ENCODE results near the gene INPP5E.

INPP5E gene

GRCh38 chr9:136482046-136482792 lies 42.6 kb upstream of the INPP5E start:
- Histone ChIP-seq H3K27me3 (ENCODE audit: control insufficient read depth in 3 of 3, insufficient read depth in 3 of 3, low read depth in 1 of 3, low read length in 3 of 3) (no peaks in the 10 kb centered on the region), H2BK15ac (ENCODE audit: low read length) (peak overlapping the region; percentile 17), H2AK5ac (ENCODE audit: low read depth, low read length) (peak overlapping the region; percentile 88), H2BK5ac (ENCODE audit: low read length) (no peak overlapping the region), H3K18ac (ENCODE audit: low read length) (peak overlapping the region; percentile 97), H3K36me3 (replicated peaks in 1 of 2; ENCODE audit: control insufficient read depth in 2 of 2, insufficient read depth in 2 of 2, low read length in 2 of 2) (peaks cover 7 to 28% of the 10 kb centered on the region in 2 donors), H3K9ac (ENCODE audit: low read depth, low read length, poor library complexity) (peak overlapping the region; percentile 96), H3K4me1 (ENCODE audit: control insufficient read depth in 2 of 2, insufficient read depth in 1 of 2, low read depth in 1 of 2, low read length in 2 of 2) (peaks cover 10 to 32% of the 10 kb centered on the region in 2 donors), H3K9me3 (replicated peaks in 1 of 2; ENCODE audit: control insufficient read depth in 2 of 2, insufficient read depth in 1 of 2, low read depth in 1 of 2, low read length in 2 of 2) (no peaks in the 10 kb centered on the region), H4K8ac (ENCODE audit: low read depth, low read length) (no peak overlapping the region), H3K14ac (ENCODE audit: low read length) (peak overlapping the region; percentile 76), H3K4ac (ENCODE audit: low read length) (no peak overlapping the region), H3K27ac (replicated peaks; ENCODE audit: low read length) (peak overlapping the region; percentile 64), H4K91ac (ENCODE audit: low read depth, low read length, poor library complexity) (peak overlapping the region; percentile 1), H3K4me3 (ENCODE audit: low read length in 2 of 2) (peak overlapping the region; percentile 96 to 98), H3K23ac (ENCODE audit: low read depth, low read length, poor library complexity) (peak overlapping the region; percentile 89), H3K4me2 (ENCODE audit: insufficient read depth, low read length, poor library complexity, severe bottlenecking) (peak overlapping the region; percentile 71), H3K79me1 (ENCODE audit: low read depth, low read length) (peaks cover 8% of the 10 kb centered on the region), H2AFZ (ENCODE audit: low read length) (peak overlapping the region; percentile 81), H2BK12ac (ENCODE audit: low read length) (no peak overlapping the region), H2BK120ac (ENCODE audit: low read depth, low read length) (peak overlapping the region; percentile 81)
- WGBS, 2 donors (ENCODE audit: extremely low coverage in 2 of 2, insufficient read length in 2 of 2, insufficient replicate concordance in 1 of 2) = no CpG with 5 or more reads among the region's 39 CpGs
- DNase-seq (ENCODE audit: low spot score) = peak; percentile 29

- Histone ChIP-seq H4K91ac (ENCODE audit: low read depth, low read length, poor library complexity) (no peak overlapping the region), H3K18ac (ENCODE audit: low read length) (no peak overlapping the region)
These were observed 41.9 kb upstream of the INPP5E start for GRCh38 chr9:136481558-136481957.

GRCh38 chr9:136476369-136477150 lies 36.9 kb upstream of the INPP5E start:
- no peak overlapping the region for H3K18ac ChIP-seq (ENCODE audit: low read length)
- H2BK5ac ChIP-seq (ENCODE audit: low read length) = no peak overlapping the region
- DNase-seq (ENCODE audit: low spot score) = no peak
- no peak overlapping the region for H4K91ac ChIP-seq (ENCODE audit: low read depth, low read length, poor library complexity)
- H4K8ac ChIP-seq (ENCODE audit: low read depth, low read length) = no peak overlapping the region
- no peak overlapping the region for H3K4ac ChIP-seq (ENCODE audit: low read length)
- H2AK5ac ChIP-seq (ENCODE audit: low read depth, low read length) = no peak overlapping the region
- H3K9me3 ChIP-seq (replicated peaks in 1 of 2; ENCODE audit: control insufficient read depth in 2 of 2, insufficient read depth in 1 of 2, low read depth in 1 of 2, low read length in 2 of 2) = no peaks in the 10 kb centered on the region
- peaks cover 59 to 84% of the 10 kb centered on the region in 2 donors for H3K36me3 ChIP-seq (replicated peaks in 1 of 2; ENCODE audit: control insufficient read depth in 2 of 2, insufficient read depth in 2 of 2, low read length in 2 of 2)
- H3K4me2 ChIP-seq (ENCODE audit: insufficient read depth, low read length, poor library complexity, severe bottlenecking) = no peak overlapping the region
- no CpG with 5 or more reads among the region's 25 CpGs for WGBS, 2 donors (ENCODE audit: extremely low coverage in 2 of 2, insufficient read length in 2 of 2, insufficient replicate concordance in 1 of 2)
- H2BK12ac ChIP-seq (ENCODE audit: low read length) = no peak overlapping the region
- peaks cover 2 to 3% of the 10 kb centered on the region in 2 donors for H3K4me1 ChIP-seq (ENCODE audit: control insufficient read depth in 2 of 2, insufficient read depth in 1 of 2, low read depth in 1 of 2, low read length in 2 of 2)
- no peak overlapping the region for H2BK120ac ChIP-seq (ENCODE audit: low read depth, low read length)
- H2AFZ ChIP-seq (ENCODE audit: low read length) = no peak overlapping the region
- H3K9ac ChIP-seq (ENCODE audit: low read depth, low read length, poor library complexity) = no peak overlapping the region
- no peak overlapping the region for H3K27ac ChIP-seq (replicated peaks; ENCODE audit: low read length)
- H3K14ac ChIP-seq (ENCODE audit: low read length) = no peak overlapping the region
- H3K79me1 ChIP-seq (ENCODE audit: low read depth, low read length) = peaks cover 25% of the 10 kb centered on the region
- H3K27me3 ChIP-seq (ENCODE audit: control insufficient read depth in 3 of 3, insufficient read depth in 3 of 3, low read depth in 1 of 3, low read length in 3 of 3) = no peaks in the 10 kb centered on the region
- H3K4me3 ChIP-seq (ENCODE audit: low read length in 2 of 2) = no peak overlapping the region
- no peak overlapping the region for H3K23ac ChIP-seq (ENCODE audit: low read depth, low read length, poor library complexity)
- H2BK15ac ChIP-seq (ENCODE audit: low read length) = no peak overlapping the region

More at GRCh38 chr9:136481558-136481957, 41.9 kb upstream of the INPP5E start:
- H3K79me1 ChIP-seq (ENCODE audit: low read depth, low read length) = peaks cover 8% of the 10 kb centered on the region
- no peak overlapping the region for H3K27ac ChIP-seq (replicated peaks; ENCODE audit: low read length)
- H2BK5ac ChIP-seq (ENCODE audit: low read length) = no peak overlapping the region
- H2BK15ac ChIP-seq (ENCODE audit: low read length) = no peak overlapping the region
- no peak for DNase-seq (ENCODE audit: low spot score)
- H3K14ac ChIP-seq (ENCODE audit: low read length) = no peak overlapping the region
- H2BK120ac ChIP-seq (ENCODE audit: low read depth, low read length) = no peak overlapping the region
- H3K4me1 ChIP-seq (ENCODE audit: control insufficient read depth in 2 of 2, insufficient read depth in 1 of 2, low read depth in 1 of 2, low read length in 2 of 2) = peaks cover 10 to 30% of the 10 kb centered on the region in 2 donors
- WGBS, 2 donors (ENCODE audit: extremely low coverage in 2 of 2, insufficient read length in 2 of 2, insufficient replicate concordance in 1 of 2) = no CpG with 5 or more reads among the region's 5 CpGs
- H2AFZ ChIP-seq (ENCODE audit: low read length) = no peak overlapping the region
- no peak overlapping the region for H3K23ac ChIP-seq (ENCODE audit: low read depth, low read length, poor library complexity)
- H2AK5ac ChIP-seq (ENCODE audit: low read depth, low read length) = no peak overlapping the region
- H3K36me3 ChIP-seq (replicated peaks in 1 of 2; ENCODE audit: control insufficient read depth in 2 of 2, insufficient read depth in 2 of 2, low read length in 2 of 2) = peaks cover 14 to 34% of the 10 kb centered on the region in 2 donors
- H4K8ac ChIP-seq (ENCODE audit: low read depth, low read length) = no peak overlapping the region
- H3K27me3 ChIP-seq (ENCODE audit: control insufficient read depth in 3 of 3, insufficient read depth in 3 of 3, low read depth in 1 of 3, low read length in 3 of 3) = no peaks in the 10 kb centered on the region
- no peaks in the 10 kb centered on the region for H3K9me3 ChIP-seq (replicated peaks in 1 of 2; ENCODE audit: control insufficient read depth in 2 of 2, insufficient read depth in 1 of 2, low read depth in 1 of 2, low read length in 2 of 2)
- H3K4me3 ChIP-seq (ENCODE audit: low read length in 2 of 2) = peak overlapping the region in 1 of 2 donors; percentile 96
- H2BK12ac ChIP-seq (ENCODE audit: low read length) = no peak overlapping the region
- H3K4ac ChIP-seq (ENCODE audit: low read length) = no peak overlapping the region
- H3K4me2 ChIP-seq (ENCODE audit: insufficient read depth, low read length, poor library complexity, severe bottlenecking) = peak overlapping the region; percentile 27
- no peak overlapping the region for H3K9ac ChIP-seq (ENCODE audit: low read depth, low read length, poor library complexity)

All from neuronal stem cell (in vitro differentiated cells).